PFSK-1 (cell line): ENCODE data around the gene PHC2.
A peak's percentile ranks its signal among the peaks of the same experiment; 100 is the strongest.

Experiments used
- FOXP2 ChIP-seq: optimal IDR thresholded peaks from 2 replicates; pipeline ENCODE3; 2011; ENCODE audit warnings: borderline replicate concordance, control low read depth, inconsistent platforms; ENCODE audit not compliant: insufficient read depth; ENCODE audit errors: extremely low read length, extremely low read depth
- POLR2AphosphoS5 ChIP-seq: IDR thresholded peaks from 2 replicates; pipeline ENCODE4 v1.6.1; 2012; ENCODE audit warnings: low read depth, mild to moderate bottlenecking, control low read depth, low read length, moderate library complexity
- REST ChIP-seq, 2 experiments: IDR thresholded peaks; 2 replicates each; pipeline versions ENCODE4 v1.6.1 to v1.8.0; 2011 to 2012; ENCODE audit warnings: low read depth in 2 of 2, low read length in 2 of 2, control low read depth in 1 of 2, inconsistent platforms in 1 of 2, mild to moderate bottlenecking in 1 of 2, moderate library complexity in 1 of 2; ENCODE audit not compliant: insufficient read depth in 1 of 2
- SIN3A ChIP-seq: IDR thresholded peaks from 2 replicates; pipeline ENCODE4 v1.6.1; 2012; ENCODE audit warnings: mild to moderate bottlenecking, low read length, moderate library complexity, borderline replicate concordance; ENCODE audit not compliant: insufficient read depth
- TAF1 ChIP-seq: IDR thresholded peaks from 2 replicates; pipeline ENCODE4 v1.6.1; 2012; ENCODE audit warnings: low read length, control low read depth, borderline replicate concordance; ENCODE audit not compliant: insufficient read depth

DNA sequence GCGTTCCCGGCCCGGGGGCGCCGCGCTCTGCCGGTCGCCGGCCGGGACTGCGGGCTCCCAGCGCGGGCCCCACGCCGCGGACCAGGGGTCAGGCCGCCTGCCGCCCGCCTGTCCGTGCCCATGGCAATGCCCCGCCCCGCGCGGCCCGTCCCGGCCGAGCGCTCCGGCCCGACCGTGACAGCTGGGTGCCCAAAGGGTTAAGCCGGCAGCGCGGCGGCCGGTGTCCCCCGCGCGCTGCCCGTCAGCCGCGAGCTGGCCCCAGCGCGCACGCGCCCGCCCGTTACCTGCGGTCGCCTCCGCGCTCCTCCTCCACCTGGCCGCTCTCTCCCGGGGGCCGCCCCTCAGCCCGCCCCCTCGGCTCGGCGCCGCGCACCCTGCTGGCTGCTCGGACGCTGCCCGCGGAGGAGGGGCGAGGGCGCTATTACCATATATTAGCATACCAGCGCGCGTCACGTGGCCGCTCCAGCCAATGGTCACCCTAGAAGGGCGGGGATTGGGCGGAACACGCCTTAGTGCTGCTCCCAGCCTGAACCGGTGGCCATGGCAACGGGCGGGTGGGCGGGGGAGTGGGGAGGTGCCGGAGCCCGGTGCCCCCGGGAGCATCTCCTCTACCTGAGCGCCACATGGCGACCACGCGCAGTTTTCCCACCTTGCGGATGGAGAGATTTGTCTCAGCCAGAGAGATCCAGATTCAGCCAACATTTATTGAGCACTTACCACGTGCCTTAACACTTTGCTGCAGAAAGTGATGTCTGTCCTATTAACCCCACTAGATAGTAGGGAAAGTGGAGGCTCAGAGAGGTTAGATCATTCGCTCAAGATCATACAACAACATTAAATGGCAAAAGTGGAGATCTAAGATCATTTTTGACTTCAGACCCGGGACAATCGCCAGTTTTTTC is at the start of gene PHC2:
- no peak for TF ChIP-seq SIN3A
- TF ChIP-seq TAF1 = 0 out of 2 replicates have a peak, but pooled peaks have one; percentile 47
- TF ChIP-seq POLR2AphosphoS5 = no peak
- TF ChIP-seq REST (IDR thresholded peaks at IDR 0.05; ENCODE audit: insufficient read depth in 1 of 2, low read depth in 2 of 2, low read length in 2 of 2) = no peak
- peak; percentile 57 for TF ChIP-seq FOXP2
